DMS53 (cell line): Measurements from ENCODE around the gene PKP4.
"Not testable (repeated sequence)": the region's sequence is repeated elsewhere in the genome, so short reads cannot be mapped to it uniquely, and the experiment has no call there.

ENCODE experiments used
- DNase-seq: peaks from one replicate; lab custom pipeline; 2025; lab: John Stamatoyannopoulos, UW

Gene PKP4

GRCh38 chr2:158456309-158457066, at the start of gene PKP4, which contains the start of gene CCDC148:
PKP4 (plus strand) TSS chr2:158456952; CDS start chr2:158533185, 76,233 bp downstream.
CCDC148 (minus strand) TSS chr2:158456753; CDS start chr2:158456439, 314 bp downstream.
- peak; percentile 98 for DNase-seq

GRCh38 chr2:158407031-158407430, 49.7 kb upstream of the PKP4 start:
- no peak for DNase-seq

GRCh38 chr2:158410132-158410531, 46.6 kb upstream of the PKP4 start:
- no peak for DNase-seq

GRCh38 chr2:158411748-158412147, 45.0 kb upstream of the PKP4 start:
- DNase-seq = no peak

- no peak for DNase-seq
Observed at GRCh38 chr2:158412206-158412605, 44.5 kb upstream of the PKP4 start.

- no peak for DNase-seq
Observed at GRCh38 chr2:158413581-158413980, 43.2 kb upstream of the PKP4 start.

- no peak for DNase-seq
Observed at GRCh38 chr2:158414538-158414937, 42.2 kb upstream of the PKP4 start.

GRCh38 chr2:158432117-158432516, 24.6 kb upstream of the PKP4 start:
- DNase-seq = no peak

- DNase-seq = not testable (repeated sequence)
Observed at GRCh38 chr2:158433716-158434115, 23.0 kb upstream of the PKP4 start.

GRCh38 chr2:158439062-158439461, 17.7 kb upstream of the PKP4 start:
- DNase-seq = not testable (repeated sequence)

- peak; percentile 8 for DNase-seq
Observed at GRCh38 chr2:158443606-158444005, 13.1 kb upstream of the PKP4 start.

- peak; percentile 83 for DNase-seq
Observed at GRCh38 chr2:158457092-158457825, 507 bp downstream of the PKP4 start.

- peak; percentile 86 for DNase-seq
Observed at GRCh38 chr2:158457826-158458616, 1.3 kb downstream of the PKP4 start.

- no peak for DNase-seq
Observed at GRCh38 chr2:158458617-158458920, 1.8 kb downstream of the PKP4 start.

- DNase-seq = peak; percentile 8
Observed at GRCh38 chr2:158459161-158460003, 2.6 kb downstream of the PKP4 start.

- no peak for DNase-seq
Observed at GRCh38 chr2:158460632-158461297, 4.0 kb downstream of the PKP4 start.

GRCh38 chr2:158463496-158464095, 6.8 kb downstream of the PKP4 start:
- no peak for DNase-seq

- DNase-seq = peak; percentile 84
Observed at GRCh38 chr2:158464426-158465281, 7.9 kb downstream of the PKP4 start.

GRCh38 chr2:158467248-158467647, 10.5 kb downstream of the PKP4 start:
- no peak for DNase-seq

- not testable (repeated sequence) for DNase-seq
Observed at GRCh38 chr2:158472829-158473228, 16.1 kb downstream of the PKP4 start.
